Amniotic stem cell (primary cell): ENCODE results near the gene MAPK7.

Source experiments
- DNase-seq: peaks from one replicate; lab custom pipeline; 2025; lab: John Stamatoyannopoulos, UW

Gene MAPK7

DNA sequence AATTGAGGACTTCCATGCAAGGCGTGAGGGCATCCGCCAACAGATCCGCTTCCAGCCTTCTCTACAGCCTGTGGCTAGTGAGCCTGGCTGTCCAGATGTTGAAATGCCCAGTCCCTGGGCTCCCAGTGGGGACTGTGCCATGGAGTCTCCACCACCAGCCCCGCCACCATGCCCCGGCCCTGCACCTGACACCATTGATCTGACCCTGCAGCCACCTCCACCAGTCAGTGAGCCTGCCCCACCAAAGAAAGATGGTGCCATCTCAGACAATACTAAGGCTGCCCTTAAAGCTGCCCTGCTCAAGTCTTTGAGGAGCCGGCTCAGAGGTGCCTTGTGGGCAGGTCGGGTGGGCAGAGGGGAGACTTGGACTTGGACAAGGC lies 3.1 kb downstream of the MAPK7 start:
- DNase-seq = no peak

DNA sequence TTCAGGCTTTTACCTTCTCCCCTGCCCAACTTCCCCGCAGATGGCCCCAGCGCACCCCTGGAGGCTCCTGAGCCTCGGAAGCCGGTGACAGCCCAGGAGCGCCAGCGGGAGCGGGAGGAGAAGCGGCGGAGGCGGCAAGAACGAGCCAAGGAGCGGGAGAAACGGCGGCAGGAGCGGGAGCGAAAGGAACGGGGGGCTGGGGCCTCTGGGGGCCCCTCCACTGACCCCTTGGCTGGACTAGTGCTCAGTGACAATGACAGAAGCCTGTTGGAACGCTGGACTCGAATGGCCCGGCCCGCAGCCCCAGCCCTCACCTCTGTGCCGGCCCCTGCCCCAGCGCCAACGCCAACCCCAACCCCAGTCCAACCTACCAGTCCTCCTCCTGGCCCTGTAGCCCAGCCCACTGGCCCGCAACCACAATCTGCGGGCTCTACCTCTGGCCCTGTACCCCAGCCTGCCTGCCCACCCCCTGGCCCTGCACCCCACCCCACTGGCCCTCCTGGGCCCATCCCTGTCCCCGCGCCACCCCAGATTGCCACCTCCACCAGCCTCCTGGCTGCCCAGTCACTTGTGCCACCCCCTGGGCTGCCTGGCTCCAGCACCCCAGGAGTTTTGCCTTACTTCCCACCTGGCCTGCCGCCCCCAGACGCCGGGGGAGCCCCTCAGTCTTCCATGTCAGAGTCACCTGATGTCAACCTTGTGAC lies 3.6 kb downstream of the MAPK7 start:
- DNase-seq = no peak

DNA sequence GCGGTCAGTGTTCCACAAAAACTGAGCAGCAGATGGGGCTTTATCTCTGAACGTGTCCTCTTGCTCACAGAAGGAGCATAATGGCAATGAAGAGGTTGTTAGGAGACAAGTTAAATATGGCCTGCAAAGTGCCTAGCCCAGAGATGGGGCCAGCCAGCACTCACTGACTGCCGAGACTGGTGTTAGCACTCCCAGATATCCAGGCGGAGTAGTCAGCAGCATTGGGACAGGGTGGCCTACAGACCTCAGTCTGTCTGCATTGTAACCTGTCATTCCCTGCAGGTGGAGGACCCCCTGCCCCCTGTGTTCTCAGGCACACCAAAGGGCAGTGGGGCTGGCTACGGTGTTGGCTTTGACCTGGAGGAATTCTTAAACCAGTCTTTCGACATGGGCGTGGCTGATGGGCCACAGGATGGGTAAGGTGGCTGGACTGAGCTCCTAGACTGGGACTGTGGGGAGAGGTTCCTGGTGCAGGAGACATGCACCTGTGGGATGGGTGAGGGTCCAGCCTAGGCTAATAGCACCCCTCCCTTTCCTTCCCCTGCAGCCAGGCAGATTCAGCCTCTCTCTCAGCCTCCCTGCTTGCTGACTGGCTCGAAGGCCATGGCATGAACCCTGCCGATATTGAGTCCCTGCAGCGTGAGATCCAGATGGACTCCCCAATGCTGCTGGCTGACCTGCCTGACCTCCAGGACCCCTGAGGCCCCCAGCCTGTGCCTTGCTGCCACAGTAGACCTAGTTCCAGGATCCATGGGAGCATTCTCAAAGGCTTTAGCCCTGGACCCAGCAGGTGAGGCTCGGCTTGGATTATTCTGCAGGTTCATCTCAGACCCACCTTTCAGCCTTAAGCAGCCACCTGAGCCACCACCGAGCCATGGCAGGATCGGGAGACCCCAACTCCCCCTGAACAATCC lies 4.5 kb downstream of the MAPK7 start:
- DNase-seq = no peak

DNA sequence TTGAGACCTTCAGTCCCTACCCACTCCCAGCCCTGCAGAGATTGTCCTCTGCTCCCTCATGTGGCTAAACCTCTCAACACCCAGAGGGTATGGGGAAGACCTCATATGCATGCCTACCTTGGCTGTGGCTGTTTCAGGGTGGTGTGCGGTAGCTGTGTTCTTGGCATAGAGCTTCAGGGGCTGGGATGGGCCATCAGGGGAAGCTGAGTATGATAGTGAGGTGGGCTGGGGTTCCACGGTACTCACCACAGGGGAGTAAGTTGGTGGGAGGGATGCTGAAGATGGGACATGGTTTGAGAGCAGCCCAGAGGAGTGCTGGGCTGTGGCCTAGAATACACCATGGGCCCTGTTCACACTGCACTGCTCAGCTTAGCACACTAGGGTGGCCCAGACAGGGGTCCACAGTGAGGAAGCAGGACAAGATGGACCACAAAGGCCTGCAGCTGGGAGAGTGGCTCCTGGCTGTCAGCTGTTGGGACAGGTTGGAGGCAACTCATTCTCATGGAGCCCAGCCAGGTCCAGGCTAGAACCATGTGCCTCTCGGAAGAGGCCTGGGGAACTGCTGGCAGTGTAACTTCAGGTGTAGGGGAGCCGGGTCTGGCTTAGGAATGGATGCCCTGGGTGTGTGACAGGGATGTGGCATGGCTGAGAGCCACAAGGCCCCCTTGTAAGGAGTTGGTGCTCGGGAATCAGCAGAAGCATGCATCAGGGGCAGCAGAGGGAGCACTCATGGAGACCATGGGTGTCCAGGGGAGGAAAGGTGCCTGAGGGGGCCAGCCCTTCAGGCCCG lies 5.6 kb downstream of the MAPK7 start:
- no peak for DNase-seq

DNA sequence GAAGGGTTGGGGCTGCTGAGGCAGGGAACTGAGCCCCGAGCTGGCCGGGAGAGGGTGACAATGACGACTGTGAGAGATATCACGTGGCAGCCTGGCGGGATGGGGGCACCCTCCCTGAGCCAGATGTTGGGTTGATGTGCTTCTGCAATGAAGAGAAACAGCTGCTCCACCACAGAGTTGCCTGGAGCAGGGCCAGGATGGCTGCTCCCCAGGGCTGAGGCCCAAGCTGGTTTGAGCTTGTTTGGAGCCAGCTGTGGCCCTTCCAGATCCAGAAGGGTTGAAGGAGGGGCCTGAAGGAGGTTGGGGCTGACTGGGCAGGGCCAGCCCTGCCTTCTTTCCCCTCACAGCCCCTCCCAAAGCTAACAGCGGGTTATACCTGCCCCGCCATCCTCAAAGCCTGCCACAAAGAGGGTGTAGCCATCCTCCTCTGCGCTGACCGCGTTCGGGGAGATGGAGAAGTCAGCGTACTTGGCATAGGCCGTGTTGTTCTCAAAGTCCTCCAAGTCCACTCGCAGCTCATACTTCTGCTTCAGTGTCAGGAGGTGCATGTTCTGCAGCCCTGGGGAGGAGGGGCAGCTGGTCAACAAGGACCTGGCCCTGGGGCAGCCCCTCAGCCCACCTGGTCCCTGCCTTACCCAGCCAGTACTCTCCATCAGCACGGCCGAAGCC lies 6.6 kb downstream of the MAPK7 start:
- no peak for DNase-seq

DNA sequence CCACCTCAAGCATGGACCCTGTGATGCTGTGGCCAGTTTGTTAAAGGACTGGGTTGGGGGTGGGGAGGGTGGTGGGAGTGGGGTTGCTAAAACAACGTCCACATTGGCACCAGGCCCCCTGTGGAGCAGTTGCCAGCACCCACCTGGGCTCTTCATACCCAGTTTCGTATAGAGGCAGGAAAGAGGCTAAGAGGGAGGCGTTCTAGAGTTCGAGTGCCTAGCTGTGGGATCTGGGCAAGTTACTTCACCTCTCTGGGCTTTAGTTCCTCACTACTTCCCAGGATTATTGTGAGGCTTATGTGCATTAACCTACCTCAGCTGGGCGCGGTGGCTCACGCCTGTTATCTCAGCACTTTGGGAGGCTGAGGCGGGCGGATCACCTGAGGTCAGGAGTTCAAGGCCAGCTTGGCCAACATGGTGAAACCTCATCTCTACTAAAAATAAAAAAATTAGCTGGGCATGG lies 7.3 kb downstream of the MAPK7 start:
- no peak for DNase-seq

DNA sequence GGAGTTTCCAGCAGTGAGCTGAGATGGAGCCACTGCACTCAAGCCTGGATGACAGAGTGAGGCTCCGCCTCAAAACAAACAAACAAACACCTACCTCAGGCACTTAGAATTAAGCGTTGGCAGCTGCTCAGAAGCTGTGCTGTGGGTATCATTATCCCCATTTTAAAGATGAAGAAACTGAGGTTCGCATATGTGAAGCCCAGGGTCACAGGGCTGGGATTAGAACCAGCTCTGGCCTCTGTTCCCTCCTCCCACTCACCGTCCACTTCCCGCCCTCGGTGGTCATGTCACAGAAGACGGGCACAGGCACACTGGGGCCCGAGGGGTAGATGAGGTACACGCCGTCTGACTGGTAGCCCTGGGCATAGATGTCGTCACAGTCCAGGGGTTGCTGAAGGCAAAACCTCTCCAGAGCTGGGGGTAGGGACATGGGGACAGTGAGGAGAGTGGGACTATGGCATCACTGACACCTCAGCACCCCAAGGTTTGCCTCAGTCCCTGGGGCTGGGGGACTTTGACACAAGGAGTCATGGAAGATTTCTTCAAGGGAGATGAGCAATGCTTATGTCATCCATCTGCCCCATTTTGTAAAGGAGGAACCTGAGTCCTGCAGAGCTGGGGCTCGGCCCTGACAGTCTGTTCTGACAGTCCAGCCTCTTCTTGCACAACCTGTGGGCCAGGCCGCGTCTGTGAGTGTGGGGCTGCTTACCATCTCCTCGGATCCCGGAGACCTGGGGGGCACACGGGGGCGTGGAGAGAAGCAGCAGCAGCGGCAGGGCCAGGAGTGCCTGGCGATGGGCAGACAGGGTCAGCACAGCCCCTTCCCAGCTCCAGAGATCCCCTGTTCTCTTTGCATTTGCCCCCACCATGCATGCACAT lies 8.0 kb downstream of the MAPK7 start:
- peak; percentile 32 for DNase-seq

DNA sequence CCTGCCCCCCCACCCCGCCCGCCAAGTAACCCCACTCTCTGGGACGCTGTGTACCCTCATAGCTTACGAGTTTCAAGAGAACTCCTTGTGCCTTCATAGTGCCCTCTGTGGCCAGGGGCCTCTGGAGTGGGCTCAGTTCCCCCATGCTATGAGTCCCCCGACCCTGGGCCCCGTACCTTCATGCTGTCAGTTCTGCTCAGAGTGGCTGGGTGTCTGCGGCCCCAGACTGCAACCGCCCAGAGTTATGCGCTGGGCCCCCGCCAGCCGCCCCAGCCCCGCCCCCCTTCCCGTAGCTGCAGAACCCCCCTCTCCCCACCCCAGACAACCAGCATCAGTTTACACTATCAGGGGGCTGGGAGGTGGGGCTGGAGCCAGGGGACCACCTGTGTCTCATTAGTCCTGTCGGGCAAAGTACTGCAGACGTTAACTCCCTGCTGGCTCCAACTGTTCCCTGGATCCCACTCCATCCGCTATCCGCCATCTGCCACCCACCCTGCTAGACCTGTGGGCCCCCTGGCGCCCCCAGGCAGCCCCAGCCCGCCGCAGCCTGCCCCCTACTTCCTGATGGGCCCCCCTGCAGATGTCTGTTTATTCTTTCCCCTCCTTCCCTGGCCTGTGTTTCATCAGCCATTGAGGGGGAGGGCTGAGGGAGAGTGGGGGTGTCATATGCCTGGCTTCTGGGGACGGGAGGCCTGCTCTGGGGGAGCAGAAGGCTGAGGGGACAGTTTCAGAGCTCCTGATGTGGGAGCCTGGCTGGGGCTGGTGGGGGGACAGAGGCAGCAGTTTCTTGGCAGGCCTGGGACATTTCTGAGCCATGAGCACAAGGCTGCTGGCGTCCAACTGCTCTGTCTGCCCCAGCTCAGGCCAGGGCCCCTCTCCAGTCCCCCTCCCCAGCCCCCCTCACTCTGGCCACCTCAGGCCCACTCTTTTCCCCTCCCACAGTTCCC lies 8.9 kb downstream of the MAPK7 start, which contains the start of gene MFAP4:
Gene MFAP4, minus strand, starts transcription at position 217 of the 947 bp plus-strand sequence. Its CDS starts 35 bp downstream, at position 182.
- peak; percentile 24 for DNase-seq

DNA sequence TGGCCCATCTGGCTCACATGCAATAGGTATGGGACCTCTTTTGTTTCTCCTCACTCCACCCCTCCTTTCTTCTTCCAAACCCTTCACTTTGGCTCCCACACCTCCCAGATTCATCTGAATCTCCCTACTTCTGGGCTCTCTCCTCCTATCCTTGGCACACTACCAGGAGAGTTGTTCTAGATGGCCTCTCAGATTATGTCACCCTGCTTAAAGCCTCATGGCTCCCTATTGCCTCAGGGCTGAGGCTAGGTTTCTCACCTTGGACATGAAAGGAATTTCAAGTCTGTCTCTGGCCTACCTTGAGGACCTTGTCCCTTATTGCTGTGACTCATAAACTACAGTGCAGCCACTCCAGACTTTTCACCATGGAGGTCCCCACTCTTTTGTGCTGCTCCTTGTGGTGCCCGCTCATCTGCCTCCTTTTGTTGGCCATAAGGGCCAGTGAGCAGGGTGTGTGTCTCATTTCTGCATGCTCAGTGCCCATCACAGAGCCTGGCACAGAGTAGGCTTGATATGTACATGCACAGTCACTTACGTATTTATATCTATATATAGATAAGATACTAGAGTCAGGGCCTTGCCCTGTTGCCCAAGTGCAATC lies 9.7 kb downstream of the MAPK7 start:
- no peak for DNase-seq

DNA sequence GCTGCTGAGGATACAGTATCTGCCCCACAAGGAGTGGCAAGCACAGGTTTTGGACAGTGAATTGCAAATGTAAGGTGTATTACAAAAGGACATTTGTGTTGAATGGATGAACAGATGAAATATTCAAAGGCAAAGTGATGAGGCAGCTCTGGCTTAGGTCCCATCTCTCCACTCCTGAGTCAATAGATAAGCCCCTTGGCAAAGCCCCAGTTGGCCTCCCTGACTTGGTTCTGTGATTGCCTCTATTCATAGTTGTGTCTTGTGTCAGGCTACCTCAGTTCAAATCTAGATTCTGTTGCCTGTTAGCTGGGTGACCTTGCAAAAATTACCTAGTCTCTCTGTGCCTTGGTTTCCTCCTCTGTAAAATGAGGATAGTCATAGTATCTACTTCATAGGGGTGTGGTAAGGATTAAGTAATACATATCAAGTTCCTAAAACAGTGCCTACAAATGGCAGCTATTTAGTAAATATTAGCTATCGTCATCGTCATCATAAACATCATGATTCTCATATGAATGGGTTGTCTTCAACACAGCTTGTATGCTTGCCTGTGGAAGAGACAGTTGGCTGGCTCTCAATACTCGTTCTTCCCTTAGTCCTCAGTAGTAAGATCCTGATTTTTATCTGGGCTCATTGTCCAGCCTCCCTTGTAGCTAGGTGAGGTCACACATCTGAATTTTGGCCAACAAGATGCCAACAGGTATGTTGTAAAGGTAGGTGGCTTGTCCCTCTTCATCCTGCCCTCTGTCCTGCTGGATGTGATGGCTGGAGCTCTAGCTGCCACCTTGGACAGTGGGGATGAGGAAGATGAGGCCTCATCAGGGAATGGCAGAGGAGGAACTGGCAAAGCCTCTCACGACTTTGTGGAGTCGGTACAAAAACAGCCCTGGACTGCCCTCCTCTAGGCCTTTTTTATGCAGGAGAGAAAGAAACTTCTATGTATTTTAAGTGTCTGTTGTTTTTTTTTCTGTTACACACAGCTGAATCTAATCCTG lies 10.8 kb downstream of the MAPK7 start:
- no peak for DNase-seq

DNA sequence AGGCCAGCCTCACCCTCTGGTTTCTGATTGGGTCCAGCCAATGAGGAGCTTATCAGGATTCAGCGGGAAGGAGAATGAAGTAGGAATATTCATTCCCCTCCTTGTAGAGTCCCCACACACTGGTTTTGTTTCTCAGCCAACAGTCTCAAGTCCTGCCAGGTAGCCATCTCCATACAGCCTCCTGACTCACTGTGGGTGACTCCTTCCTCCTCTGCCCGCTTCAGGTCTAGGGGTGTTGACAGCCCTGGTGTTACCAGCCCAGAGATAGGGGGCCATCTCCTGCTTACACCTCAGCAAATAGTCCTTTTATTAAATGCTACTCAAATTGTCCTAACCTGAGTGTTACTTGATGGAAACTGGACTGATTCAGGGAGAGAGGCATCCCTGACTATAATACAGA lies 12.7 kb downstream of the MAPK7 start:
- no peak for DNase-seq

DNA sequence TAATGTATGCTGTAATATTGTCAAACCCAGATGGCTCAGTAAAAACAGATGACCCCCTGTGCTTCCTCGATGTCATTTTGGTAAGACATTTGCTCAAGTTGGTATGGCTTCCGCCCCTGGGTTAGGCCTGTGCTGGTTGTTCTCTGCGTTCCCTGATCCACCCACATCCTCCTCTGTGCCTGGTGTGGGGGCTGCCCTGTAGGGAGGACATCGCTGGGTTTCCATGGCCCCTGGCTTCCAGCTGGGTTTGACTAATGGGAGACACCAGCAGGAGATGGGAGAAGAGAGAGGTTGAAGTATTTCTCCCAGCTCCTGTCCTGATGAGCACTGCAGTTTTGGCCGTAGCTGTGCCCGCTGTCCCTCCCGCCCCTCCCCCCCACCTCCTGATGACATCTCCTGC lies 13.1 kb downstream of the MAPK7 start:
- no peak for DNase-seq

DNA sequence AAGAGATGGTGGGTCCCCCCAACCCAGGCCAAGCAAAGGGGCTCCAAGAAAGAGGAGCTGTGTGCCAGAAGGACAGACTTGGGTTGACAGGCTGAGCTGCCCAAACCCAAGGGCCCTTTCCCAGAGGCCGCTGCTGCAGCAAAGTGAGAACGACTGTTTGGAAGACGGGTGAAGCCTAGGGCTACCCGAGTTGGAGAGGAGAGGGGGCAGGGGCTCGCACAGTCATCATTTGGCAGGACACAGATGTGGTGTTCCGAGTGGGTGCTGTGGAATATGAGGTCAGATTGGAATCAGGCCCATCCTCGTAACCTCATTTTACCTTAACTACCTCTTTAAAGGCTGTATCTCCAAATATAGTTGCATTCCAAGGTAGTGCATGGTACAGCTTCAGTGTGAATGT lies 14.0 kb downstream of the MAPK7 start:
- no peak for DNase-seq

DNA sequence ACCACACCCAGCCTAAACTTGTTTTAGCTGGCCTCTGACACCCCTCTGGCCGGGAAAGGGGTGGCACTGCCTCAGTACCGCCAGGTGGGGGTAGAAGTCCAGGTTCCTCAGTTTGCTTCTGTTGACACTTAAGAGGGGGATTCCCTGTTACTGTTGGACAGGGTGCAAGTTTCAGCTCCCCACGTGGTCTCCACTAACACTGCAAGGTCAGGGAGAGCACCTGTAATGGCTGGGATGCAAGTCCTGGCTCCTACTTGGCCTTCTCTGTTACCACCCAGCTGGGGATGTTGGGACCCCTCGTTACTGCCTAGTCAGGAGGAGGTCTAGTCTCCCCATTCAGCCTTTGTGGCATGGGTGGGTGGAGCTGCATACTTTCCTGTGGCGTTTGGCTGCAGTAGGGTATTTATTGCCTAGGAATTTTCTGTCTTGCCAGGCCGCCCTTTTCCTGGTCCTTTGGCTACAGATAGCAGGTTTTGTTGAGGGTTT lies 19.3 kb downstream of the MAPK7 start:
- no peak for DNase-seq

DNA sequence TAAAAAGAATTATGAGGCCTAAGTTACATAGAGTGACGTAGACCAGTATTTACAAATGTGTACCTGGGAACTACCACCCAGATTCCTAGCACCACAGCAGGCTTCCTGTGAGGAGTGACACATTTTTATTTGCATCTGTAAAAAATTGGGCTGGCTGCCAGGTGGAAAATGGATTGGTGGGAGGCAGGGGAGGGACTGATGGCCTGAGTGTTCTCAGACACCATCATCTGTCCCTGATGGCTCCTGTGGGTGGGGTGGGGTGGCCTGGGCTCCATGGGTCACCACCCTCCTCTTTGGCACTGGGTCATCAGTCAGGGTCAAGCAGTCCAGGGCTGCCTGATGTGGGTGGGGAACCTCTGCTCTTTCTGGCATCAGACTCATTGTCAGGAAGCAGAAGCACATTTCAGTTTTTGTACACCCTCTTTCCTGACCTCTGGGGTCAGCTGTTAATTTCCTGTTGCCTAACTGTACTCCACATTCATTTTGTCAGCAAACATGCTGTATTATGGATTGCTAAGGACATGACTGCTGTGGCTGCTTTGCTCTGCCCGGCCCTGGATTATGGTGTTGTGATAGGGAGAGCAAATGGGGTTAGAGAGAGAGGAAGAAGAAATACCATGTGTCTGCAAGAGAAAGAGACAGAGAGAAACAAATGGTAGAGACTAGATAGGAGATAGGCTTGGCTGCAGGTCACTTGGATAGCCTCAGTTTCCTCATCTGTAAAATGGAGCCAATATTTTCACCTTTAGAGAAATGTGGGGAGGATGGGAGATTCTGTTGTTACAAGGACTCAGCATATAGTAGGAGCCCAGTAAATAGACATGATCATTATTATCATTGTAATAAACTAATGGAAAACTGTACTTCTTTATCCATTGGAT lies 20.2 kb downstream of the MAPK7 start:
- DNase-seq = no peak

DNA sequence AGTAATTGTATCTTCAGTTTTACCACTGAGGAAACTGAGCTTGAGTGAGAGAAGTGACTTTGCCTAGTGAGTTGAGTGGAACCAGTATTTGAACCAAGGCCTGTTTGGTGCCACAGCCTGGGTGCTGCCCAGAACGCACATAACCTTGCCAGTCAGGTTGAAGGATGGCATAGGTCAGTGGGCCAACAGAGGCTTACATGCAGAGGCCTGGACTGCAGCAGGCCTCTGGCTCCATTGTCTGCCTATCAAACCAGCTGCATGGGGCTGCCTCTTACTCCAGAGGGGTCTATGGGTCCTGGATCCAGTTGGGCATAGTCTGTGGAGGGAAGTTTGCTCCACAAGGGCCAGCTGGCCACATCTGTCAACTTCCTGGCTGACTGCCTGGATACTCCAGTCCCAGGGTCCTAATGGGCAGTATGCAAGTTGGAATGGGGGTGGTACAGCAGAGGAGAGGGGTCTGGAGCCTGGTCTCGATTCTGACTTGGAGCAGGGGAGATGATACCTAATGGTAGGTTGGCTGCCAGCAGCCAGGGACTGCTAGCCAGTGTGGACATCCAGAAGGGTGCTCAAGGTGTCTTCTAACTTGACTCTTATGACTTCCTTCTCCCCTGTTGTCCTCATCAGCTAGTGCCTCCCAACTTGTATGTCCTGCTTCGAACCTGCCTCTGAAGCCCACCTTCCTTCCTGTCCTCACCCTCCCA lies 21.6 kb downstream of the MAPK7 start:
- DNase-seq = no peak
